GM12878 (cell line): Measurements from ENCODE around the gene ZBED1. TPM values are rescaled to one million over a fixed set of nuclear protein-coding genes. Genes with fewer than 3 reads are reported as not detected.
A peak's percentile ranks its signal among the peaks of the same experiment; 100 is the strongest.
"Not testable (repeated sequence)": the region's sequence is repeated elsewhere in the genome, so short reads cannot be mapped to it uniquely, and the experiment has no call there.

Source experiments
- ATAC-seq: fragments of 200-7000 bp; cut with Tn5 transposase; 3 replicates; pipeline ENCODE4 v1.9.1; 2020; ENCODE audit warnings: mild to moderate bottlenecking, moderate library complexity
- BruUV-seq: library from RNA; stranded (reverse); fragments of 400-500 nt; replicated peaks from 2 replicates; lab custom pipeline; 2021; lab: Mats Ljungman, UMichigan
- CTCF ChIA-PET: fragments of 300-600 bp; sonication (Branson Sonifier 250); formaldehyde crosslinking; extraction: SDS; loops from one replicate; lab custom pipeline; 2021; ENCODE audit warnings: inconsistent platforms; lab: Yijun Ruan, JAX
- POLR2A ChIA-PET: fragments of 350-600 bp; formaldehyde crosslinking; extraction: SDS; loops from one replicate; lab custom pipeline; 2021; ENCODE audit warnings: inconsistent platforms; lab: Charles Lee
- RAD21 ChIA-PET: fragments of 300-600 bp; sonication (Branson Sonifier 250); formaldehyde crosslinking; loops from one replicate; lab custom pipeline; 2023; ENCODE audit warnings: antibody characterized with exemption; ENCODE audit not compliant: unreplicated experiment; lab: Charles Lee
- SMC1A ChIA-PET: fragments of 300-600 bp; sonication (Branson Sonifier 250); formaldehyde crosslinking; loops from one replicate; lab custom pipeline; 2023; ENCODE audit not compliant: unreplicated experiment, uncharacterized antibody; lab: Charles Lee
- DNase-seq: peaks from one replicate; pipeline ENCODE4 v3.0.0-alpha.2; 2011; ENCODE audit warnings: low read depth, low spot score
- FAIRE-seq: peaks from 3 replicates; lab custom pipeline; 2011; peaks lifted over from hg19 to GRCh38; lab: Jason Lieb, UNC
- H2AFZ ChIP-seq: 2 replicates; pipeline ENCODE4 v1.6.0; 2011; ENCODE audit warnings: low read depth, low read length, control low read depth; ENCODE audit not compliant: control insufficient read depth
- H3K27ac ChIP-seq: 2 replicates; pipeline ENCODE4 v1.5.1; 2011; ENCODE audit warnings: control low read depth; ENCODE audit not compliant: control insufficient read depth, insufficient read depth
- H3K27me3 ChIP-seq, 2 experiments: replicated peaks in 1 of 2; 2 replicates each; pipeline versions ENCODE4 v1.6.0 to v1.6.1; 2011; ENCODE audit warnings: low read length in 1 of 2; ENCODE audit not compliant: control insufficient read depth in 2 of 2, insufficient read depth in 2 of 2
- H3K36me3 ChIP-seq, 2 experiments: 2 replicates each; pipeline ENCODE4 v1.5.1; 2011; ENCODE audit warnings: low read length in 1 of 2; ENCODE audit not compliant: control insufficient read depth in 2 of 2, insufficient read depth in 2 of 2
- H3K4me1 ChIP-seq: 2 replicates; pipeline ENCODE4 v1.6.1; 2011; ENCODE audit warnings: mild to moderate bottlenecking, low read length, moderate library complexity, mixed read lengths; ENCODE audit not compliant: control insufficient read depth, insufficient read depth
- H3K4me2 ChIP-seq: 2 replicates; pipeline ENCODE4 v1.6.0; 2011; ENCODE audit warnings: control low read depth; ENCODE audit not compliant: control insufficient read depth, insufficient read depth
- H3K4me3 ChIP-seq: fragments of 200-600 bp; sonication (generic); 2 replicates; pipeline ENCODE4 v1.5.1; 2016
- H3K79me2 ChIP-seq: 2 replicates; pipeline ENCODE4 v1.6.0; 2011; ENCODE audit warnings: low read length; ENCODE audit not compliant: control insufficient read depth, insufficient read depth
- H3K9ac ChIP-seq: 2 replicates; pipeline ENCODE4 v1.8.0; 2011; ENCODE audit warnings: low read length, control low read depth, mixed read lengths; ENCODE audit not compliant: control insufficient read depth, insufficient read depth
- H3K9me3 ChIP-seq: replicated peaks from 3 replicates; pipeline ENCODE4 v1.5.1; 2011; ENCODE audit warnings: mild to moderate bottlenecking, low read length; ENCODE audit not compliant: control insufficient read depth, insufficient read depth
- H4K20me1 ChIP-seq: 2 replicates; pipeline ENCODE4 v1.6.0; 2011; ENCODE audit not compliant: control insufficient read depth, insufficient read depth
- ATF7 ChIP-seq: fragments of 450-650 bp; IDR thresholded peaks from 2 replicates; pipeline ENCODE4 v1.6.1; 2016; ENCODE audit warnings: low read depth, mild to moderate bottlenecking
- JUNB ChIP-seq: IDR thresholded peaks from 2 replicates; pipeline ENCODE4 v1.6.1; 2016; ENCODE audit warnings: antibody characterized with exemption, mild to moderate bottlenecking
- MXI1 ChIP-seq: fragments of 150-350 bp; IDR thresholded peaks from 2 replicates; pipeline ENCODE4 v1.6.1; 2011; ENCODE audit warnings: low read depth, mild to moderate bottlenecking, inconsistent platforms, low read length, improper control_type of control experiment
- NFIC ChIP-seq: IDR thresholded peaks from 2 replicates; pipeline ENCODE4 v1.6.1; 2012; ENCODE audit warnings: low read depth, mild to moderate bottlenecking, inconsistent platforms, low read length, moderate library complexity
- NRF1 ChIP-seq: conservative IDR thresholded peaks from 2 replicates; pipeline ENCODE4 v1.6.1; 2011; ENCODE audit warnings: mild to moderate bottlenecking, low read depth, low read length, improper control_type of control experiment
- YY1 ChIP-seq: IDR thresholded peaks from 2 replicates; pipeline ENCODE4 v1.6.1; 2011; ENCODE audit warnings: low read depth, mild to moderate bottlenecking, low read length
- WGBS: methylation state at CpG from one replicate; pipeline ENCODE4 v1.1.6; 2016; ENCODE audit warnings: low lambda C conversion rate; ENCODE audit not compliant: insufficient replicate concordance, insufficient coverage; ENCODE audit errors: missing lambda C conversion rate; 5-methylcytosine and 5-hydroxymethylcytosine counted together
- in situ Hi-C: fragments of 300-500 bp; cut with MboI; formaldehyde crosslinking; loops from 9 replicates; pipeline ENCODE4 v1.14.3; 2018; ENCODE audit warnings: mixed read lengths
- intact Hi-C: fragments of 100-400 bp; cut with micrococcal nuclease; formaldehyde crosslinking; loops from one replicate; pipeline ENCODE4 v1.14.2; 2022; ENCODE audit not compliant: unreplicated experiment
- polyA plus RNA-seq, 11 experiments: library from polyadenylated mRNA; depleted of rRNA in 4 of 11; unstranded in 6 of 11; stranded (reverse) in 5 of 11; fragments of >200 nt; fragmentation: Nextera tagmentation in 4 of 11; fragmentation: Illumina TruSeq in 1 of 11; extraction: Ambion mirVana in 4 of 11; extraction: Trizol in 1 of 11; gene quantifications; 1 replicate in 1 of 11; 2 replicates in 10 of 11; pipeline versions ENCODE4 v1.2.1 to v1.2.3, GENCODE V29; 2011 to 2016; ENCODE audit warnings: inconsistent platforms in 2 of 11, missing spikeins in 2 of 11, low read depth in 1 of 11
- total RNA-seq, 4 experiments: library from RNA; depleted of rRNA in 3 of 4; stranded (reverse); fragments of >200 nt in 3 of 4; fragmentation: Illumina TruSeq in 1 of 4; extraction: Trizol in 1 of 4; gene quantifications; 2 replicates each; pipeline versions ENCODE4 v1.2.1 to v1.2.3, GENCODE V29; 2013 to 2021

ZBED1 gene
- total and polyA plus RNA-seq, 10 of the 15 experiments (the other 5 are each of a cell fraction or from before 2014, with no cell fraction given): 1.9 to 75.5 (median 40.5) TPM

- CTCF ChIA-PET: no interaction called here
- intact Hi-C loops: no loop called here
- RAD21 ChIA-PET: no interaction called here
- TF ChIP-seq YY1: no peak
- TF ChIP-seq MXI1: no peak
- Histone ChIP-seq H3K4me3 (no peak overlapping the region), H4K20me1 (no peaks in the 10 kb centered on the region), H3K4me2 (no peak overlapping the region), H3K9me3 (no peaks in the 10 kb centered on the region), H3K27ac (no peak overlapping the region), H3K9ac (no peak overlapping the region), H2AFZ (no peak overlapping the region), H3K36me3 (peaks cover 0 to 2% of the 10 kb centered on the region in 2 experiments; a peak in 2 of 4 replicates), H3K79me2 (no peaks in the 10 kb centered on the region; the same call in none of the 2 replicates), H3K4me1 (no peaks in the 10 kb centered on the region), H3K27me3 (no peaks in the 10 kb centered on the region)
- POLR2A ChIA-PET: no interaction called here
- DNase-seq (no peak), ATAC-seq (no peak), FAIRE-seq (no peak)
- no TSS peak for BruUV-seq
- SMC1A ChIA-PET: no interaction called here
- in situ Hi-C loops: no loop called here
- WGBS: 99% methylated on average over 15 of the region's 15 CpGs
Measured at GRCh38 chrX:2479420-2479780, 21.4 kb downstream of the ZBED1 start.

DNA sequence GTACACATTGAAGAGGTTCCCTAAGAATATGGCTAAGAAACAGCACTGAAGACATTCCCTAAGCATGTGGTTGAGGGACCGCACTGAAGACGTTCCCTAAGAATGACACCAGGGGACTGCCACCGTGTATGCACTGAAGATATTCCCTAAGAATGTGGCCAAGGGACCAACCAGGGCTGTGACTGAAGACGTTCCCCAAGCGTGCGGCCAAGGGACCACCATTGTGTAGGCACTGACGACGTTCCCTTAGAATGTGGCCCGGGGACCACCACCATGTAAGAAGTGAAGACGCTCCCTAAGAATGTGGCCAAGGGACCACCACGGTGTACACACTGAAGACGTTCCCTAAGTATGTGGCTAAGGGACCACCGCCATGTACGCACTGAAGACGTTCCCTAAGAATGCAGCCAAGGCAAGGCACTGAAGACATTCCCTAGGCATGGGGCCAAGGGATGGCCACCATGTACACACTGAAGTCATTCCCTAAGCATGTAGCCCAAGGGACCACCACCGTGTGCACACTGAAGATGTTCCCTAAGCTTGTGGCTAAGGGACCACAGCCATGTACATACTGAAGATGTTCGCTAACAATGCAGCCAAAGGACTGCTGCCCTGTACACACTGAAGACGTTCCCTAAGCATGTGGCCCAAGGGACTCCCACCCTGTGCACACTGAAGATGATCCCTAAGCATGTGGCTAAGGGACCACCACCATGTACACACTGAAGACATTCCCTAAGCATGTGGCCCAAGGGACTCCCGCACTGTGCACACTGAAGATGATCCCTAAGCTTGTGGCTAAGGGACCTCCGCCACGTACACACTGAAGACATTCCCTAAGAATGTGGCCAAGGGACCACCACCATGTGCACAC is 22.0 kb downstream of the ZBED1 start:
- no peak for FAIRE-seq
- DNase-seq: no peak
- no peak overlapping the region for H3K4me3 ChIP-seq
- no peaks in the 10 kb centered on the region for H4K20me1 ChIP-seq
- no peaks in the 10 kb centered on the region for H3K9me3 ChIP-seq
- no peaks in the 10 kb centered on the region for H3K4me1 ChIP-seq
- no peaks in the 10 kb centered on the region for H3K36me3 ChIP-seq
- H3K9ac ChIP-seq: no peak overlapping the region
- ChIA-PET CTCF (no interaction called here), SMC1A (no interaction called here), POLR2A (no interaction called here), RAD21 (no interaction called here)
- ATAC-seq: no peak
- H3K4me2 ChIP-seq: no peak overlapping the region
- H3K79me2 ChIP-seq: no peaks in the 10 kb centered on the region; the same call in none of the 2 replicates
- H3K27me3 ChIP-seq: no peaks in the 10 kb centered on the region
- H2AFZ ChIP-seq: no peak overlapping the region
- TF ChIP-seq NFIC: no peak
- TF ChIP-seq NRF1: no peak
- no peak for TF ChIP-seq ATF7
- peak; percentile 65; the same call in 1 of the 2 replicates for TF ChIP-seq JUNB
- 83% methylated on average over 21 of the region's 21 CpGs for WGBS
- BruUV-seq: no TSS peak
- intact Hi-C loops (no loop called here), in situ Hi-C loops (no loop called here)
- no peak overlapping the region for H3K27ac ChIP-seq

GRCh38 chrX:2477313-2477712 is 23.5 kb downstream of the ZBED1 start:
- SMC1A ChIA-PET, BruUV-seq: not testable (repeated sequence)

More at GRCh38 chrX:2477313-2477712, 23.5 kb downstream of the ZBED1 start:
- ATAC-seq, H2AFZ ChIP-seq, H3K4me2 ChIP-seq, H3K4me1 ChIP-seq, RAD21 ChIA-PET, H3K79me2 ChIP-seq, H3K27ac ChIP-seq, H3K9ac ChIP-seq, H4K20me1 ChIP-seq, in situ Hi-C loops, H3K36me3 ChIP-seq, H3K27me3 ChIP-seq, FAIRE-seq, H3K9me3 ChIP-seq, CTCF ChIA-PET, POLR2A ChIA-PET, H3K4me3 ChIP-seq, intact Hi-C loops, DNase-seq: not testable (repeated sequence)
- WGBS: 94% methylated on average over 11 of the region's 11 CpGs
